ENCODE results near the gene AIRE. TPM values are rescaled to one million over a fixed set of nuclear protein-coding genes. Genes with fewer than 3 reads are reported as not detected.

Gene AIRE
- total and polyA plus RNA-seq, 2 of the 13 experiments (the other 11 are each of a cell fraction or from before 2014, with no cell fraction given) = not detected

DNA sequence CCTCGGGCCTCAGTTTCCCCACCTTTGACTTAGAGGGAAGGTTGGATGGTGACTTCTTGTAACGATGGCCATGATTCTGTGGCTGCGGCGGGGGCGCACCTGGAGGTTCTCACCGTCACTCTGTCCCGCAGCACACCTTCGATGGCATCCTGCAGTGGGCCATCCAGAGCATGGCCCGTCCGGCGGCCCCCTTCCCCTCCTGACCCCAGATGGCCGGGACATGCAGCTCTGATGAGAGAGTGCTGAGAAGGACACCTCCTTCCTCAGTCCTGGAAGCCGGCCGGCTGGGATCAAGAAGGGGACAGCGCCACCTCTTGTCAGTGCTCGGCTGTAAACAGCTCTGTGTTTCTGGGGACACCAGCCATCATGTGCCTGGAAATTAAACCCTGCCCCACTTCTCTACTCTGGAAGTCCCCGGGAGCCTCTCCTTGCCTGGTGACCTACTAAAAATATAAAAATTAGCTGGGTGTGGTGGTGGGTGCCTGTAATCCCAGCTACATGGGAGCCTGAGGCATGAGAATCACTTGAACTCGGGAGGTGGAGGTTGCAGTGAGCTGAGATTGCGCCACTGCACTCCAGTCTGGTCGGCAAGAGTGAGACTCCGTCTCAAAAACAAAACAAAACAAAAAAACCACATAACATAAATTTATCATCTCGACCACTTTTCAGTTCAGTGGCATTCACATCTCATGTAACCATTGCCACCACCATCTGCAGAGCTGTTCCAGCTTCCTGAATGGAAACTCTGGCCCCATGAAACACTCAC is 12.0 kb downstream of the AIRE start (continued):
- TF ChIP-seq E2F5 (CRISPR knock-in tag; conservative IDR thresholded peaks at IDR 0.05) (no peak), NR2F1 (CRISPR knock-in tag; IDR thresholded peaks at IDR 0.05) (no peak), ZNF383 (CRISPR knock-in tag; IDR thresholded peaks at IDR 0.05; ENCODE audit: borderline replicate concordance) (no peak), ARID5B (CRISPR knock-in tag; IDR thresholded peaks at IDR 0.05) (0 out of 2 replicates have a peak, but pooled peaks have one; percentile 17), PBX3 (CRISPR knock-in tag; IDR thresholded peaks at IDR 0.05; ENCODE audit: borderline replicate concordance) (no peak), KDM2A (CRISPR knock-in tag; IDR thresholded peaks at IDR 0.05; ENCODE audit: borderline replicate concordance, low read depth) (0 out of 2 replicates have a peak, but pooled peaks have one; percentile 22), ZNF17 (CRISPR knock-in tag; IDR thresholded peaks at IDR 0.05) (no peak), TCF7 (IDR thresholded peaks at IDR 0.05; ENCODE audit: low read depth) (no peak), RELA (CRISPR knock-in tag; IDR thresholded peaks at IDR 0.05) (no peak), HMG20A (CRISPR knock-in tag; IDR thresholded peaks at IDR 0.05; ENCODE audit: borderline replicate concordance) (no peak), MAFG (CRISPR knock-in tag; IDR thresholded peaks at IDR 0.05) (no peak), CENPT (CRISPR knock-in tag; IDR thresholded peaks at IDR 0.05; ENCODE audit: low read depth) (no peak), PAXIP1 (CRISPR knock-in tag; conservative IDR thresholded peaks at IDR 0.05) (no peak), ZNF747 (CRISPR knock-in tag; IDR thresholded peaks at IDR 0.05; ENCODE audit: borderline replicate concordance) (peak; percentile 41; the same call in 1 of the 2 replicates)
- TF ChIP-seq, protein P1, sequence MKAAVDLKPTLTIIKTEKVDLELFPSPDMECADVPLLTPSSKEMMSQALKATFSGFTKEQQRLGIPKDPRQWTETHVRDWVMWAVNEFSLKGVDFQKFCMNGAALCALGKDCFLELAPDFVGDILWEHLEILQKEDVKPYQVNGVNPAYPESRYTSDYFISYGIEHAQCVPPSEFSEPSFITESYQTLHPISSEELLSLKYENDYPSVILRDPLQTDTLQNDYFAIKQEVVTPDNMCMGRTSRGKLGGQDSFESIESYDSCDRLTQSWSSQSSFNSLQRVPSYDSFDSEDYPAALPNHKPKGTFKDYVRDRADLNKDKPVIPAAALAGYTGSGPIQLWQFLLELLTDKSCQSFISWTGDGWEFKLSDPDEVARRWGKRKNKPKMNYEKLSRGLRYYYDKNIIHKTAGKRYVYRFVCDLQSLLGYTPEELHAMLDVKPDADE (CRISPR knock-in tag; IDR thresholded peaks at IDR 0.05) = no peak
- TF ChIP-seq, protein P2, sequence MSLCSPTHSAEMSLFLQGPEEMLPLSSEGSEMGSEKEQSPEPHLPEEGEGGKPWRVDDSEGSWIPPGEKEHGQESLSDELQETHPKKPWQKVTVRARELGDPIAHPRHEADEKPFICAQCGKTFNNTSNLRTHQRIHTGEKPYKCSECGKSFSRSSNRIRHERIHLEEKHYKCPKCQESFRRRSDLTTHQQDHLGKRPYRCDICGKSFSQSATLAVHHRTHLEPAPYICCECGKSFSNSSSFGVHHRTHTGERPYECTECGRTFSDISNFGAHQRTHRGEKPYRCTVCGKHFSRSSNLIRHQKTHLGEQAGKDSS (CRISPR knock-in tag; IDR thresholded peaks at IDR 0.05; ENCODE audit: borderline replicate concordance, low read depth) = no peak

Data from HepG2 (cell line).